ENCODE data around the gene LNP1. TPM values are rescaled to one million over a fixed set of nuclear protein-coding genes. Genes with fewer than 3 reads are reported as not detected.

Gene LNP1
- total RNA-seq, 1 experiment from 2014 or later: 10.5 TPM

DNA sequence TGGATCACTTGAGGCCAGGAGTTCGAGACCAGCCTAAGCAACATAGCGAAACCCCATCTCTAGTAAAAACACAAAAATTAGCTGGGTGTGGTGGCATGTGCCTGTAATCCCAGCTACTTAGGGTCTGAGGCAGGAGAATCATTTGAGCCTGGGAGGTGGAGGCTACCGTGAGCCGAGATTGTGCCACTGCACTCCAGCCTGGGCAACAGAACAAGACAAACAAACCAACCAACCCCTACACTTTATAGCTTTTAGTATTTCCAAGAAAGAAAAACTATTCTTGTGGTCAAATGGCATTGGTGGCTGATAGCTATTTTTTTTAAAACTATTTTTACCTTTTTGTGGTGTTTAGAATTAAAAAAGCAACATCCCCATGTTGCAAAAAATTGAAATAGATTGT is 98.3 kb downstream of the LNP1 start:
- H3K27ac ChIP-seq: no peak overlapping the region
- H3K4me3 ChIP-seq: no peak overlapping the region
- H3K36me3 ChIP-seq: no peaks in the 10 kb centered on the region
- no peak for DNase-seq
- no peaks in the 10 kb centered on the region for H3K27me3 ChIP-seq
- no peaks in the 10 kb centered on the region for H3K9me3 ChIP-seq (replicated peaks)
- H3K4me1 ChIP-seq: peaks cover 7% of the 10 kb centered on the region; the same call in 1 of the 2 replicates

DNA sequence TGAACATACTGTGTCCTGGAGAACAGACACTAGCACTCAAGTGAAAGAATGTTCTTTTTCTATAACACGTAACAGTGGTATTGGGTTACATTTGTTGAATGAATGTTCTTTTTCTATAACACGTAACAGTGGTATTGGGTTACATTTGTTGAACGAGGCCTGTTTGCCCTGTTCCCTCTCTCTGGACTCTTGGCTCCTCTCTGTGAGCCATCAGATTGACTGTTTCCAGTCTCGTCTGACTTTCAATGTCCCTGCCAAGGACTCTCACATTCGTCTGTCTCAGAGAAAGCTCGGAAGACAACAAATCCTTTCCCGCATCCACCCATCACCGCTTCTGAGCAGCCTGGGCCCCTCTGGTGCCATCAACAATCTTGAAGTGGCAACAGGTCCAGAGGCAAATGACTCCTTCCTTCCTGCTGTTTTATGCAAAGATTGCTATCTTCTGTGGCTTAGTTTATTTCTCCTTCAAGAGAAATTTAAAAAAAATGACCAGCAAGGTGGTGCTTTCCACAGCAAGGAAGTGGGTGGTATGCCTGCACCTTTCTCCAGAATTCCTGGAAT is 99.1 kb downstream of the LNP1 start:
- DNase-seq: no peak
- no peak overlapping the region for H3K27ac ChIP-seq
- H3K36me3 ChIP-seq: no peaks in the 10 kb centered on the region
- H3K9me3 ChIP-seq (replicated peaks): no peaks in the 10 kb centered on the region
- H3K4me1 ChIP-seq: peaks cover 7% of the 10 kb centered on the region; the same call in 1 of the 2 replicates
- no peaks in the 10 kb centered on the region for H3K27me3 ChIP-seq
- H3K4me3 ChIP-seq: no peak overlapping the region

DNA sequence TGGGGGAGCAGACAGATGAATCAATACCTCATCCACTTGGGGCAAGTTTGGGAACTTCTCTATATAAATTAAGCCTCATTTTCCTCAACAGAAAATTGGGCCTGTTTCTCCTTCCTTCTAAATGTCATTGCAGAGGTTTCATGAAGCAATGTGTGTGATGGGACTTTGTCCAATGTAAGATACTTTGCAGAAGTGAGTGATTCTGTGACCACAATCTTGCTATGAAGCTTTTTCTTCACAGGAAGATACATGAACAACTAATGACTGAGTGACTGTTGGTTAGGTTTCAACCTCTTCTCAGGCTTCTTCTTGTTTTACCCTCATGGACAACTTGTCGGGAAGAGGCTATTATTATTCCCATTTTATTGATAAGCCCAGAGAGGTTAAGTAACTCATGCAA is 102.1 kb downstream of the LNP1 start:
- no peaks in the 10 kb centered on the region; the same call in 1 of the 2 replicates for H3K4me1 ChIP-seq
- H3K27ac ChIP-seq: no peak overlapping the region
- H3K27me3 ChIP-seq: no peaks in the 10 kb centered on the region
- H3K36me3 ChIP-seq: no peaks in the 10 kb centered on the region
- no peak overlapping the region for H3K4me3 ChIP-seq
- no peak for DNase-seq
- H3K9me3 ChIP-seq (replicated peaks): no peaks in the 10 kb centered on the region

Other genes starting within 250 kb of the LNP1 start
- 49.2 and 52.3 TPM in 2 replicates for gene TBC1D23, start 140.5 kb upstream of the LNP1 start, total RNA-seq (2014; rRNA removed; shearing (Covaris generic))
- gene NIT2, start 66.8 kb upstream of the LNP1 start, total RNA-seq (2014; rRNA removed; shearing (Covaris generic)): 37.9 and 47.8 TPM in 2 replicates
- gene TOMM70, start 450 bp upstream of the LNP1 start, total RNA-seq (2014; rRNA removed; shearing (Covaris generic)): 119 and 120 TPM in 2 replicates
- 28.3 and 30.2 TPM in 2 replicates for gene TMEM45A, start 91.1 kb downstream of the LNP1 start, total RNA-seq (2014; rRNA removed; shearing (Covaris generic))
- gene ADGRG7, start 208.1 kb downstream of the LNP1 start, total RNA-seq (2014; rRNA removed; shearing (Covaris generic)): not detected in 2 replicates

Measured in SJCRH30 (cell line).